GM19455 (cell line): ENCODE data around the gene MYO18A.

Experiments used
- ATAC-seq: cut with Tn5 transposase; IDR thresholded peaks from one replicate; pipeline ENCODE4 v1.9.1; 2021; ENCODE audit not compliant: unreplicated experiment

MYO18A gene

DNA sequence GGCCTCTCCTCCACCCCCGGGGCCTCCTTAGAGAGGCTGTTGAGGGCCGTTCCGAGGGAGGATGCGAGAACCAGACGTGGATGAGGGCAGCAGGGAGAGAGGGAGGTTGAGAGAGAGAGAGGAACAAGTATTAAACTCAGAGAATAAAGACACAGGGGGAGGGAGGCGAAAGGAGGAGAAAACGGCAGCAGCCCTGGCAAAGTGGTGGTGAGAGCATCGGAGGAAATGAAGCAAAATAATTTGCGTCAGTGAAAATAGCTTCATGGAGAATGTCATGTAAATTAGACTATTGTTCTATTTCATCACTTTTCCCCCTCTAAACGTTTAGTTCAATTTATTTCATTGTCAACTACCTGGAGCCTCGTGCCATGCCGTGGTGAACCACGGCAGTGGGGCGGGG is 99.2 kb downstream of the MYO18A start:
- no peak for ATAC-seq

GRCh38 chr17:29080323-29080722 is 99.9 kb downstream of the MYO18A start:
- ATAC-seq, result no peak

DNA sequence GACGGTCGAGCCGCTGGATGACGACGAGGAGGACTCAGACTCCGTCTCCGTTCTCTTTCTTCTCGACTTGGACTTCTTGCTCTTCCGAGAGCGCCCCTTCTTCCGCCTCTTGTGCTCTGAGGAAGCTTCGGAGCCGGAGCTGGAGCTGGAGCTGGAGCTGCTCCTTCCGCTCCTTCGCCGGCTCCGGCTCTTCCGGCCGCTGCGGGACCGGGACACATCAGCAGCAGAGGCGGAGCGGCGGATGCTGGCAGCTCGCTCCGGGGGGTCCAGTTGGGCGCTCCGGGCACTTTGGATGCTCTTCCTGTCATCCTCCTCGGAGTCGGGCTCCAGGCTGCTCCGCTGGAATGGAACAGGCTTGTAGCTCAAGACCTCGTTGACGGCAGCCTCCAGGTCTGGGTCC is 100.3 kb downstream of the MYO18A start:
- ATAC-seq, result no peak

- no peak for ATAC-seq
Observed at GRCh38 chr17:29079433-29079832, 100.8 kb downstream of the MYO18A start.

- no peak for ATAC-seq
Observed at GRCh38 chr17:29078183-29079045, 101.8 kb downstream of the MYO18A start.

DNA sequence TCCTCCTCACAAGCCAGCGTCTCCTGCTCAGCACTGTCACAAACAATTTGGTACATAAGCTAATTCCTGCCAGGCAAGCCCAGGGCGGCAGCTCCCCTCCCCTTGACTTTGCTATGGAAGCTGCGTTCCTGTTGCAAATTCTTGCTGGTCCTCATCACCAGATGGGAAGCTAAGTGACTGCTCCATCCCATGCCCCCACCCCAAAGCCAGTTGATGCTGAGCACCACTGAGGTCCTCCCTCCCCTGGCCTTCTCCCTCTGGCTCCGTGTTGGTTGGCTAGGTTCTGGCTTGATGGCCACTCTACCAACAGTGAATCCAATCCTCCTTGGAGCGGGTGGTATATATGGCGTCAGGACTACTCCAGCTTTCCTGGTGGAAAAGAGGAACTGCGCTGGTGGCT is 102.9 kb downstream of the MYO18A start:
- ATAC-seq, result no peak

DNA sequence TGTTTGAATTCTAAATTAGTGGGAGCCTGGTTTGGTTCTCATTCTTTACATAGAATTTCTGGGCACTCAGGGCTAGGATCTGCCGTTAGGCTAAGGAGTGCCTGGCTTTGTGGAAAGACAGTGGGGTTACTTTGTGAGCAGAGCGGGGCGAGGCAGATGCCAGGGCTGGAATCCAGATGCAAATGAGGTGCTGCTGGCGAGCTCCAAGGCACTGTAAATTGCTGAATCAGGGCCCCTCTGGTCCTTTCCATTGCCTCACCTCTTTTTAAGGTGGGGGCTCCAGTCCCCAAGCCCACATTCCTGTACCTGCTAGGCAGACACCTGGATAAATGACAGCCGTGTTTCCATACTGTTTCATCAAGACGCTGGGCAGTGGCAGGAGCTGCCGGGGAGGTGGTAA is 103.5 kb downstream of the MYO18A start:
- ATAC-seq, result no peak

DNA sequence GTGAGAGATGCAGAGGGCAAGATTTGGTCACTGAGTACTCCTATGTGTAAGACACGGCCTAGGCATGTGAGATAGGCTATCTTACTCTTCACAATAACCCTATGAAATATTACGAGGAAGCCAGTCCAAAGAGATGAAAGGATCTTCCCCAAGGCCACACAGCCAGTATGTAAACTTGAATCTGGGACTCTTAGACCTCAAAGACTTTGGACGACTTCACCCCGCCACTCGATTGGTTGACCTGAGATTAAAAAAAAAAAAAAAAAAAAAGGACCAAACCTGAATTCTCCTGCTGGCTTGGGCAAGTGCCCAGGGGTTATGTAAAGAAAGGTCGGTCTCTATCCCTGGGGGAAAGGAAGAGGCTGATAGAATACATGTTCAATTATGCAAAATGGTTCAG is 104.1 kb downstream of the MYO18A start:
- no peak for ATAC-seq

GRCh38 chr17:29074488-29074887 is 105.7 kb downstream of the MYO18A start:
- no peak for ATAC-seq

DNA sequence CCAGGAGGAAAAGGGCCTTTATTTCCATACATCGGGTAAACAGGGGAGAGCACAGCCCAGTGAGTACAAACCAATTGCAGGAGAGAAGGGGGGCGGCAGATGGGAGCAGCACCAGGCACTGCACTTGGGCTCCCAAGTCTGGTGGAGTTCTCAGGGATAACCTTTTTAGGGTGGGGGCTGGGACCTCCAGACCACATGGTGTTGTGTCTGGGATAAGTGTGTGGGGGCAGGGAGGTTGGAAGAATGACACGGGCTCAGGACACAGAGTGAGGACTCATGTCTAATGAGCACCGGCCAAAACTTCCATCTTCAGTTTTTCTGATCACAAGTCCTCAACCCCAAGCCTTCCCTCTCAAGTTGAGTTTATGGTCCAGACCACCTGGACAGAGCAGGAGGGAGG is 106.7 kb downstream of the MYO18A start:
- ATAC-seq, result no peak

DNA sequence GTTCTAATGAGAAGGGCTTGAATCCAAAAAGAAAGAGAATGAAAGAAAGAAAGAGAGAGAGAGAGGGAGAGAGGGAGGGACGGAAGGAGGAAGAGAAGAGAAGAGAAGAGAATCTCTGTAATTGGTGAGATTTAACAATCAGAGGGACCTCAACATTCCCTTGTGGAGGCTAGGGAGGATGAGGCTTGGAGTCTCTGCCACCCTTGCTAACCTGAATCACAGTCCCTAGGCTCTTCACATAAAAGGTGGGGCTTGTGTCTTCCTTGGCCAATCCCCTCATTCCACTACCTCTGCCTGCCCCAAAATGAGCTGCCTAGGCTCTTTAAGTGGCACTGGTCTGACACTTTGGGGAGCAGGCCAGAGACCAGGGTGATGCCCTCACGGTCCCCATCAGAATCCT is 107.2 kb downstream of the MYO18A start:
- ATAC-seq, result no peak

DNA sequence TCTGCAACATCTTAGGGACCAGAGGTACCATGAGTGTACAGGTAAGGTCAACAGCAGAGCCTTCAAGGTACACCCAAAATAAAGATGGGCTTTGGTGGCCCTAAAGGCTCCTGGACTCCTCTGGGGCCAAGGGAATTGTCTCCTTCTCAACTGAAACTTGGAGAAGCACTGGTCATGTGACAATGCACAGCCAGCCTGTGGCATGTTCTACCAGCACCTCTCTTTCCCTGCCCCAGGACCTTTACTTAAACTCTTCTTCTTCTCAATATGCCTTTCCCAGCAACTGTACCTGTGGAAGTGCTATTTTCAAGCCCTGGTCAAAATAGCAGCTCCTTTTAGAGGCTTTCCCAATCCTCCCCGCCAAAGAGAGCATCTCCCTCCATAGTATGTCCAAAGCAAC is 108.9 kb downstream of the MYO18A start:
- ATAC-seq, result no peak

- no peak for ATAC-seq
Observed at GRCh38 chr17:29070781-29071180, 109.4 kb downstream of the MYO18A start.

DNA sequence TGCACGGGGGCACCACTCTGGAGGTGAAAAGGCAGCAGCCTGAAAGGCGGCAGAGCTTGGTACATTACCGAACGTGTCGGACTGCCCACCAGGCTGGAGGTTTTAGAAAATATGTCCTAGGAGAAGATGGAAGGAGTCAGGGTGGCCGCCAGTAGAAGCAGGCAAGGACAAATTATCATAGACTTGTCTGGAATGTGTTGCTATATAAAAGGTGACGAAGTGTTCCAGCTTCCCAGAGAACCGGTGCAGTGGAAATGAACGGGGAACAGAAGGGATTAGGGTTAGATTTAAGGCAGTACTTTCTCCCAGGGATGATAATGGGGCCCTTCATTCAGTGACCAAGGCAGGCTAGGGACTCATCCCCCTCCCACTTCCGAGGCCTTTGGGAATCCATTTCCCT is 109.9 kb downstream of the MYO18A start:
- ATAC-seq, result no peak

GRCh38 chr17:29069526-29070041 is 110.6 kb downstream of the MYO18A start:
- no peak for ATAC-seq

DNA sequence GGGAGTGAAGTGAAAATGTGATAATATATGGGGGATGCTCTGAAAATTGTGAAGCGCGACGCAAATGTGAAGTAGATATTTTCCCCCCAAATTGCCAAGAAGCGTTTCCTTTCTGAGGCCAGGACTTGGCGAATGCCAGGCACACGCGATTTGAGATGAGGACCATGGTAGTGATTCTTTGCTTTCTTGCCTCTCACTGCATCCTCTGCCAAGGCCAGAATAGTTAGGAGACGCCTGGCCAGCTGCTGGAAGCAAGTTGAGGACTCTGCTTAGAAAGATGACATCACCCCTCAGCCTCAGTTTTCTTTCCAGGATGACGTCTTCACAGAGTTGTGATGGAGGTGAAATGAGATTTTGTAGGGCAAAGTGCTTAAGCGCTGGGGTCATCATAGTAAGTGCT is 111.4 kb downstream of the MYO18A start:
- ATAC-seq, result no peak

- no peak for ATAC-seq
Observed at GRCh38 chr17:29066606-29067005, 113.6 kb downstream of the MYO18A start.

DNA sequence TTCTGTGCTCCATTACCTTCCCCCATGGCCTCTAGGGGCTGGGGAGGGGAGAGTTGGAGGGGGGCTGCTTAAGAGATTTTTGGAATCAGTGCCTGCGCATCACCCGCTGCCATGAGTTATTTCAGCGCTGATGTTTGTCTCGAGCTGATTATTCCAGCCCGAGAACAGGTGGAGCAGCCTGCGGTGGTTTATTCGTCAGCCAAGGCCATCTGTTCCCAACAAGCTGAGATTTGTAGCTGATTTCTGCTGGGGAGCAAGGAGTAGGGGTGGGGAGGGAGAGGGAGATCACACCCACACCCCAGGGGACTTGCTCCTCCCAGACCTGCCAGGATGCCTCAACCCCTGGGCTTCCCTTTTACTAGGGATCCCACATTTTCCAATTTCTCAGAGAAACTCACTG is 114.2 kb downstream of the MYO18A start:
- ATAC-seq, result no peak

- no peak for ATAC-seq
Observed at GRCh38 chr17:29063992-29064391, 116.2 kb downstream of the MYO18A start.

GRCh38 chr17:29062215-29062614 is 118.0 kb downstream of the MYO18A start:
- no peak for ATAC-seq

DNA sequence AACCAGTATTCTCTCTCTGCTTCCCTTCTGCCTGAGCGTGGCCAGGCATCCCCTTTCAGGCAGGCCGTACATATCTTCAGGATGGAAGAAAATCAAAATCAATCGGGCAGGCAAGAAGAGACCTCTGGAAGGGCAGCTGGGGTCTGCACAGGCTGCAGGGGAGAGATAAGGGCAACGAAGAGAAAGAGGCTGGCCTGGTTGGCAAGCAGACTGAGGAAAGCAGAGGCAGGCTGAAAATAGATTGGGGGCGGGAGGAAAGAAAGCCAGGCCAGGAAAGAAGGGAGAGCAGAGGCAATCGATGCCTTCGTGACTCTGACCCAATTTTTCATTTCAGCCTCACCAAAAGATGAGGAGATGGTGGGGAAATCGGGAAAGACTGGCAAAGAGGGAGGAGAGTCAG is 119.2 kb downstream of the MYO18A start:
- no peak for ATAC-seq

GRCh38 chr17:29060475-29060874 is 119.7 kb downstream of the MYO18A start:
- no peak for ATAC-seq

DNA sequence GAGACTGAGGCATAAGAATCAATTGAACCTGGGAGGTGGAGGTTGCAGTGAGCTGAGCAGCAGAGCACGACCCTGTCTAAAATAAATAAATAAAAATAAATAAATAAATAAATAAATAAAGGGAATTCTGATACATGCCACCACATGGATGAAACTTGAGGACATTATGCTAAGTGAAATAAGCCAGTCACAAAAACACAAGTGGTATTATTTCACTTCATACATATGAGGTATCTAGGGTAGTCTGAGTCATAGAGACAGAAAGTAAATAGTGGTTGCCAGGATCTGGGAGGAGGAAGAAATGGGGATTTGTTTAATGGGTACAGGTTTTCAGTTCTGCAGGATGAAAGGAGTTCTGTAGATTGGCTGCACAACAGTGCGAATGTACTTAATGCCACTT is 120.9 kb downstream of the MYO18A start:
- ATAC-seq, result no peak
